Nephron (organoid): ENCODE data around the gene TBC1D16.
A peak's percentile ranks its signal among the peaks of the same experiment; 100 is the strongest.

ENCODE experiments used
- H3K27ac Mint-ChIP-seq, 3 experiments: 2 replicates each; pipeline ENCODE4 v1.8.0; 2020; ENCODE audit warnings: mixed read lengths in 3 of 3, mild to moderate bottlenecking in 2 of 3, moderate library complexity in 1 of 3
- H3K27me3 Mint-ChIP-seq: 2 replicates; pipeline ENCODE4 v1.8.0; 2021; ENCODE audit warnings: low read depth, mild to moderate bottlenecking, moderate library complexity, mixed read lengths
- H3K36me3 Mint-ChIP-seq: 2 replicates; pipeline ENCODE4 v1.8.0; 2020; ENCODE audit warnings: low read depth, mixed read lengths
- H3K4me1 Mint-ChIP-seq: 2 replicates; pipeline ENCODE4 v1.8.0; 2020; ENCODE audit warnings: mixed read lengths
- H3K4me3 Mint-ChIP-seq, 3 experiments: 2 replicates each; pipeline ENCODE4 v1.8.0; 2020; ENCODE audit warnings: mild to moderate bottlenecking in 3 of 3, mixed read lengths in 3 of 3, moderate library complexity in 2 of 3
- H3K9me3 Mint-ChIP-seq: 2 replicates; pipeline ENCODE4 v1.8.0; 2020; ENCODE audit warnings: mixed read lengths
- TF ChIP-seq, protein P1 (sequence below), 3 experiments: fragments of 200-600 bp; sonication (generic); IDR thresholded peaks; one replicate each; pipeline ENCODE4 v1.5.0; 2021; ENCODE audit warnings: antibody characterized with exemption in 3 of 3; ENCODE audit not compliant: unreplicated experiment in 3 of 3

TBC1D16 gene

DNA sequence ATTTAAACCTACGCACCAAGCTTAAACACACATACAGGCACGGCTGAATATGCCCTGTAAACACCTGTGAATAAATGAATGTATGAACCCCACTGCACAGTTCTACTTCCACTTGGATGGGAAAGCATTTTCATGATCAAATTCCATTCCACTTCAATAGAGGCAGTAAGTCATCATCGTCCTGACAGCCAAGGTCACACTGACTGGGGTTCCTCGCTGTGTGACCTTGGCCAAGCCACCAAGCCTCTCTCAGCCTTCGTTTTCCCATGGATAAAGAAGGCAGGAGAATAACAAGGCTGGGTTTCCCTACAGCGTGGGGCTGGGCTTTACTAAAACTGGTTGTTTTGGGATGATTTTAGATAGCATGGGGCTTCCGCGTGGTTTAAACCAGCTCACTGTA is 82.8 kb downstream of the TBC1D16 start:
- Mint-ChIP-seq H3K36me3 (peaks cover 17% of the 10 kb centered on the region), H3K9me3 (no peaks in the 10 kb centered on the region), H3K27me3 (peaks cover 21% of the 10 kb centered on the region), H3K4me3 (peak overlapping the region in 1 of 3 experiments; percentile 23), H3K27ac (peak overlapping the region in 1 of 3 experiments; percentile 81), H3K4me1 (peaks cover 45% of the 10 kb centered on the region)
- TF ChIP-seq, protein P1, sequence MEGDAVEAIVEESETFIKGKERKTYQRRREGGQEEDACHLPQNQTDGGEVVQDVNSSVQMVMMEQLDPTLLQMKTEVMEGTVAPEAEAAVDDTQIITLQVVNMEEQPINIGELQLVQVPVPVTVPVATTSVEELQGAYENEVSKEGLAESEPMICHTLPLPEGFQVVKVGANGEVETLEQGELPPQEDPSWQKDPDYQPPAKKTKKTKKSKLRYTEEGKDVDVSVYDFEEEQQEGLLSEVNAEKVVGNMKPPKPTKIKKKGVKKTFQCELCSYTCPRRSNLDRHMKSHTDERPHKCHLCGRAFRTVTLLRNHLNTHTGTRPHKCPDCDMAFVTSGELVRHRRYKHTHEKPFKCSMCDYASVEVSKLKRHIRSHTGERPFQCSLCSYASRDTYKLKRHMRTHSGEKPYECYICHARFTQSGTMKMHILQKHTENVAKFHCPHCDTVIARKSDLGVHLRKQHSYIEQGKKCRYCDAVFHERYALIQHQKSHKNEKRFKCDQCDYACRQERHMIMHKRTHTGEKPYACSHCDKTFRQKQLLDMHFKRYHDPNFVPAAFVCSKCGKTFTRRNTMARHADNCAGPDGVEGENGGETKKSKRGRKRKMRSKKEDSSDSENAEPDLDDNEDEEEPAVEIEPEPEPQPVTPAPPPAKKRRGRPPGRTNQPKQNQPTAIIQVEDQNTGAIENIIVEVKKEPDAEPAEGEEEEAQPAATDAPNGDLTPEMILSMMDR (IDR thresholded peaks at IDR 0.05; ENCODE audit: unreplicated experiment in 3 of 3) = no peak

DNA sequence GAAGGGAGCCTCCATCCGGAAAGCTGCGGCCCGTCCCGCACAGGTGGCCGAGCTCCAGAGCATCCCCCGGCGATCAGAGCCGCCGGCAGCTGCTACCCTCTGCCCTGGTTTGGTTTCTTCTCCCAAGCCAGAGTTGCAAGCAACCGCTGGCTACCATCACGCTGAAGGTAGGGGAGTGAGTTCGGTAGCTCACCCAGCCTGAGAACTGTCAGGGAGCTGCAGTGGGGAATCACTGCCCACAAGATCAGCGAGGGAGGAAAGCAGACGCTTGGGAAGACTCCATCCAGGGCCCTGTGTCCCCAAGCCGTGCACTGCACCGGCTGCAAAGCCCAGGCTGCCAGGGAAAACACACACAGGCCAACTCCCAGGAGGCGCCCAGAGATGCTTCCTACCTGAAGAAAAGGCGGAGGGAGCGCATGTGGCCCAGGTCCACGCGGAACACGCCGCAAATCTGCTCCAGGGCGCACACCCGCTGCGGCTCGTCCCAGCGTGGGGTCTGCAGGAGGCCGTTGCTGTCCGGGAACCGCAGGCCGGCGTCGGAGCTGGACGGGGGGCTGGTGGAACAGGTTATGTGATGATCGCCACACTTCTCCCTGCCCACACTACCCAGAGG is 83.3 kb downstream of the TBC1D16 start:
- H3K36me3 Mint-ChIP-seq = peaks cover 19% of the 10 kb centered on the region
- H3K4me1 Mint-ChIP-seq = peaks cover 45% of the 10 kb centered on the region
- H3K27me3 Mint-ChIP-seq = peaks cover 19% of the 10 kb centered on the region
- H3K4me3 Mint-ChIP-seq = peak overlapping the region; percentile 35 to 46 (median 38)
- H3K27ac Mint-ChIP-seq = peak overlapping the region; percentile 70 to 81 (median 81)
- H3K9me3 Mint-ChIP-seq = no peaks in the 10 kb centered on the region
- TF ChIP-seq, protein P1 (IDR thresholded peaks at IDR 0.05; ENCODE audit: unreplicated experiment in 3 of 3) = no peak

DNA sequence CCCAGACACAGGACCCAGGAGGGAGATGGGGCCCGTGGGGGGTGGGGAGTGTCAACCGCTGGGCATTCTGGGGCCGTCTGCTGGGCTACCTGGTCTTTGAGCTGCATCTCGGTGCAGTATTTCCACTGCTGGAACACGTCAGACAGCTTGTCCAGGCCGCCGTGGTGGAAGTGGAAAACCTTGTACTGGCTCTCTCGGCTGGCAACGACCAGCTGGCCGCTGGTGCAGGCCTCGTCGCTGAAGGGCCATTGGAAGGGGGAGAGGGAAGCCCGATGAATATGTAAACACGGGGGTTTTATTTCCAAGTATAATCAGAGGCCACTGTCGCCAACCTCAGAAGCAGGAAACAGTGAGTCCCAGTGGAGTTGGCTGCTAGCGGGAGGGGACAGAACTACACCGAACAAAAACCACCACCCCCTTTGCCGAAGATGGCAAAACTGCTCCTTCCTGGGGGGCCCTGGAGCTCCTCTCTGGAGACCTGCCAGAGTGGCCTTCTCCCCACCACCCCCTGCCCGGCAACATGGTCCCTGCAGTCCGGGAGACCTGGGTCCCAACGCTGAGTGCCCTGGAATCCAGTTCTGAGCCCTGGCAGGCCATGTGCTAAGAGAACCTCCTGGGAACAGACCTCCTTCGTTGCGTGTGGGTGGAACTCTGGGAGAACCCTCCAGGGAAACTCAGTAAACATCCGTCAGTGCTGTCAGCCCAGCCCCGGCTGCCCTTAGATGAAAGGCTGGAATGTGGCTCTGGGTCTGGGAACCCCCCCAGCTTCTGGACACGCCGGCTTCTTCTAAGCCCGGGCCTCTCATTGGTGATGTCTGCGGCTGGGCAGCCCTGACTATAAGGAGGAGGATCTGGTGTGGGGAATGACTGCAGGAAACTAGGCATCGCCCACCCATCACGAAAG is 84.1 kb downstream of the TBC1D16 start:
- Mint-ChIP-seq H3K27ac (peak overlapping the region; percentile 70 to 81 (median 81)), H3K27me3 (peaks cover 15% of the 10 kb centered on the region), H3K4me3 (peak overlapping the region; percentile 38 to 46 (median 43)), H3K9me3 (no peaks in the 10 kb centered on the region), H3K4me1 (peaks cover 45% of the 10 kb centered on the region), H3K36me3 (peaks cover 20% of the 10 kb centered on the region)
- TF ChIP-seq, protein P1 (IDR thresholded peaks at IDR 0.05; ENCODE audit: unreplicated experiment in 3 of 3) = no peak

DNA sequence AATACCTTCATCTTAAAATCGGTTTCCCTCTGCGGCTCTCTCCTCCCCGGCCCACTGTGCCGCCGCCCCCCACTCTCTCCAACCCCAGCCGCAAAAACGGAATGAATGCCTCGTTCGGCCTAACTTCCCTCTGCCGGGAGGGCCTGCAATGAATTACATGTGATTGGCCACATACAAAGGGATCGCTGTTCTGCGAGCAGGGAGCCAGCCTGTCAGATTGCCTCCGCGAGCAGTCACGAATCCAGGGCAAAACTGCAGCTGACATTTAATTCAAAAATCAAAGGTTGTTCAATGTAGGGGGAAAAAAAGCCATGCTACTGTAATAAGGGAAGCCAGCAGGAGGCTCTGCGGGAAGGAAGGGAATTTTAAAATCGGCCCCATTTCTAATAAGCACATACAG is 84.9 kb downstream of the TBC1D16 start:
- H3K9me3 Mint-ChIP-seq = no peaks in the 10 kb centered on the region
- H3K27me3 Mint-ChIP-seq = peaks cover 15% of the 10 kb centered on the region
- H3K4me1 Mint-ChIP-seq = peaks cover 44% of the 10 kb centered on the region
- peak overlapping the region; percentile 70 to 81 (median 70) for H3K27ac Mint-ChIP-seq
- H3K4me3 Mint-ChIP-seq = peak overlapping the region; percentile 8 to 35 (median 28)
- TF ChIP-seq, protein P1 (IDR thresholded peaks at IDR 0.05; ENCODE audit: unreplicated experiment in 3 of 3) = no peak
- peaks cover 24% of the 10 kb centered on the region for H3K36me3 Mint-ChIP-seq

DNA sequence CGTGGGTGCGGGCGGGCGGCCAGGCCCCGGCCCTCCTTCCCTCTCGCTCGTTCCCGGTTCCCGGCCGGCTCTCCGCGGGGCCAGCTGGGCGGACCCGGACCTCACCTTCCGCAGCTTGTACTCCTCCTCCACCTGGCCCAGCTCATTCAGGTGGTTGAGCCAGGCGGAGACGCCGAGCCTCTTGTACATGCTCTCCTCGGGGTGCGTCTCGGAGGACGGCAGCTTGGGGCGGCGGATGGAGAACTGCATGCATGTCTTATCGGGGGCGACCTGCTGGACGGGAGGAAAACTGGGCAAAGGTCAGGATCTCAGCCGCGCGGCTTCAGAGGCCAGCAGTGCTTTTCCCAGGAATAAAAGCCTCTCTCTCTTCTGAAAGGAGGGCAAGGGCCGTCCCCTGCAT is 85.4 kb downstream of the TBC1D16 start:
- peaks cover 15% of the 10 kb centered on the region for H3K27me3 Mint-ChIP-seq
- H3K27ac Mint-ChIP-seq = peak overlapping the region in 2 of 3 experiments; percentile 70 to 81
- H3K36me3 Mint-ChIP-seq = peaks cover 24% of the 10 kb centered on the region
- H3K9me3 Mint-ChIP-seq = no peaks in the 10 kb centered on the region
- TF ChIP-seq, protein P1 (IDR thresholded peaks at IDR 0.05; ENCODE audit: unreplicated experiment in 3 of 3) = no peak
- peaks cover 39% of the 10 kb centered on the region for H3K4me1 Mint-ChIP-seq
- H3K4me3 Mint-ChIP-seq = peak overlapping the region in 1 of 3 experiments; percentile 19
